T47D (cell line): ENCODE measurements around the gene THSD7A.

Source experiments
- DNase-seq, 2 experiments: peaks; one replicate each; pipeline versions ENCODE4 v3.0.0 to v3.0.0-alpha.2; 2011 to 2012; ENCODE audit warnings: low read depth in 1 of 2, low spot score in 1 of 2
- JUND ChIP-seq: IDR thresholded peaks from 2 replicates; pipeline ENCODE4 v1.6.1; 2012; ENCODE audit warnings: low read depth
- in situ Hi-C: cut with HindIII; loops from 2 replicates; pipeline ENCODE4 v1.10.0; 2016; ENCODE audit warnings: low sequenced_read_pairs, low pct_unique_long_range_greater_than_20kb

The THSD7A gene

DNA sequence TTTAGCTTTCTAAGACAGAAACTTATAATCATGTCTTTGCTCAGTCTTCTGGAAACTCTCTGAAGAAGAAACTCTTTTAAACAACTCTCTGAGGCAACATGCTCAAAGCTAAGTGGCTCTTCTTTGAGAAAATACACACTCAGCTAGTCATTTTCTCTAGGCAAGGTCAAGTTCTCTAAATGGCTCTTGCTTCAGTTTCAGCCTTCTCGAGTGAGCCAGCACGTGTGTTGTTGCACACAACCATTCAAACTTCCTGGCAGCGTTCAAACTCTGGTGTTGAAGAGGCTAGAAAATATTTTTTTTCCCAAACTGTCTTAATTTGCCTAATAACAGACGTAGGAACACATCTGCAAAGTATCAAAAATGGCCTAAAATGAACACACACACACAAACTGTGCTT lies 129.1 kb downstream of the THSD7A start:
- no peak for DNase-seq
- in situ Hi-C loops: no loop called here
- TF ChIP-seq JUND: no peak

DNA sequence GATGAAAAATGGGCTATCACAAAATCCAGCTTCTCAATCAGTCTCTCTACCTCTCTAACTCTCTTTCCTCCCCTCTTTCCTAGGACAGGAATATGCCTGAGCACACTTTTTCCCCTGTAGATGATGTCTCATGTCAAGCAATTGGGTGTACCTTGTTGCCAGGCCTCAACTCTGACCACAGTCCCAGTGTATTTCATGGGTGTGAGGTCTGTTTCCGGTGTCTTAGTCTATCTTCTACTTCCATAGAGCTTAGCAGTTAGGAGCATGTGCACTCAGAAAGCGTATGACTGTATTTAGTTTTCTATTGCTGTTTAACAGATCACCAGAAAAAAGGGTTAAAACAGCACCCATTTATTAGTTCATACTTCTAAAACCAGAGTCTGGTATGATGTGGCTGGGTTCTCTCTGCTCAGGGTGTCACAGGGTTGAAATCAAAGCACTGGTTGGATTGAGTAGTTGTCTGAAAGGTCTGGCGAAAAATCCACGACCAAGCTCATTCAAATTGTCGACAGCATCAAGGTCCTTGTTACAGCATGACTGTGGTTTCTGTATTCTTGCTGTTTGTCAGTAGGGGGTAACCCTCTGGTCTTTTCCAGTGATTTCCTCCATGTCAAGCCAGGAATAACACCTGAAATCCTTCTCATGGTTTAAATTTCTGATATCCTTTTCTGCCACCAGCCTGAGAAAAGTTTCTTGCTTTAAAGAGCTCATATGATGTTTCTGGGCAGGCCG lies 130.0 kb downstream of the THSD7A start:
- in situ Hi-C loops: no loop called here

DNA sequence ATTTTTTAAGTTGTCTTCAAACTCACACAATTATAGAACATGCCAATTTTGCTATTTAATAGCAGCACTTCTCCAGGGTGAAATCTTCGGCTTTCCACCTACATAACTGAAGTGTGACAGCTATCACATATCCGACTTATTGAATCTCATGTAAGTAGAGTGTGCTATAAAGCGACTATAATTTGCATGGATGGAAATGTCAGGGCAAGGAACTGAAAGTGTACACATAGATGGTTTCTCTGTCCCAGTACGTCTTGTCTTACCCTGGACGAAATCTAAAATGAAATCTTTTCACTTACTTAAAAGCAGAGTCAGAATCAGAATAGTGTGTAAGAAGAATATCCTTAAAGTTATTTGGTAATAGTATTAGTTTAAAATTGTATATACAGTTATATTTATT lies 132.3 kb downstream of the THSD7A start:
- DNase-seq: no peak
- in situ Hi-C loops: no loop called here
- TF ChIP-seq JUND: no peak

More for the DNA sequence above, 130.0 kb downstream of the THSD7A start:
- no peak for DNase-seq
- TF ChIP-seq JUND: no peak

DNA sequence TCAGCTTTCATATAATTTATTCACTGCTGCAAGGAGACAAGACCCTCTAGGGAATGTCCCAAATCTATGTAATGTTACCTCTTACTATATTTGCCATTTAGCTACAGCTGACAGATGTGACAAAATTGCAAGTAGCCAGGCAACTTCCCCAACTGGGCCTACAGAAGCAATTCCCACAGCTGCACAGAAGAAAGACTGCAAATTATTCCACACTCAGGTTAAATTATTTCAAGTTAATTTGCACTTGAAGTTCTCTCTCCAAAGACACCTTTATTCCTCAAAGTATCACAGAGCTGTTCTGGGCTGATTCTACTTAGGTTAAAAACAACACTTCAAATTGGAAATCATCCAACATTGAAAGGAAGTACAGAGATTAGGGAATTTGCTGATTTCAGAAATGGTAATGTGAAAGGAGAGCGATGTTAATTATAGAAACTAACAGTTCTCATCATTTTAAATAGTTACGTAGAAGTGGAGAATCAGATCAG lies 133.6 kb downstream of the THSD7A start:
- in situ Hi-C loops: no loop called here
- no peak for TF ChIP-seq JUND
- DNase-seq: no peak

DNA sequence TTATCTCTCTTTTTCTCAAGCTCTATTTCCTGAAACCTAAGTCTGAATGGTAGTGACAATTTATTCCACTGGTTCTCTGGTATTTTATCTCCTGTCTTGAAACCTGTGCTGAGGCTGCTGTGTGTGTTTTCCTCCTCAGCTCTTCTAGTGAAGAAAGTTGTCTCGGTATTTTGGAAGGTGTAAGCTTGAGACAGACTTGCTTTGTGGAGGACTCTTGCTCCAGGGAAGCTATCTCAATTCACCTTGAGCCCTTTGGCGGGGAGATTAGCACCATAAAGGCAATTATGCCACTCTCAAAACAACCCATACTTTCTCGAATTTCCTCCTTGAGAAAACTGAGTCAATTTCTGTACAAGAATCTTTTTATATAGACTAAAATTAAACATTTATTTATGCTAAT lies 141.6 kb downstream of the THSD7A start:
- in situ Hi-C loops: no loop called here
- TF ChIP-seq JUND: no peak
- no peak for DNase-seq

DNA sequence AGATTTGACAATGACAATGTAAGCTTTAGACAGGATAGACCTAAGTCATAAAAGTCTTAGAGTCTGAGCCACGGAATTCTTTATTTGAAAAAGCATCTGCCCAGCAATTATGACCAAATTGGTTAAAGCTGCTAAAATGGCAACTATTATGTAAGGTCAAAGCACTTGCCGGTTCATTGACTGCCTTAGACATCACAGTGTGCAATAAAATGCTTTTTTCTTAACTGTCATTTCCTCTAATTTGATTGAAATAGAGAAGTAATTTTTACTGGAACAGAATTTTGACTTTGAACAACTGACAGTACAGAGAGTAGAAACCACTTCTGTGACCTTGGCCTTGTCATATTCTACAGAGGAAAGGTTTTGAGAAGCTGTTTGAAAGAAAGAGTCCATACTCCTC lies 142.9 kb downstream of the THSD7A start:
- DNase-seq: no peak
- no peak for TF ChIP-seq JUND
- in situ Hi-C loops: no loop called here

DNA sequence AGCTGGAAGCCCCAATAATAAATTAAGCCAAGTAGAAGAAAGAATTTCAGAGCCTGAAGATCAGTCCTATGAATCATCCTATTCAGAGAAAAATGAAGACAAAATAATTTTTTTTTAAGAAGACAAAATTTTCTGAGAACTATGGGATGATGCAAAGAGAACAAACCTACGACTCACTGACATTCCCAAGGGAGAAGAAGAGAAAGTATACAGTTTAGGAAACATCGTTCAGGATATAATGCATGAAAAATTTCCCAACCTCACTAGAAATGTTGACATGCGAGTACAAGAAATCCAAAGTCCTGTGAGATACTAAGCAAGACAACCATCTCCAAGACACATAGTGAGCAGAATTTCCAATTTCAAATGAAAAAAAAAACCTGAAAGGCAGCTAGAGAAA lies 150.5 kb downstream of the THSD7A start:
- no peak for DNase-seq
- TF ChIP-seq JUND: no peak
- in situ Hi-C loops: no loop called here

DNA sequence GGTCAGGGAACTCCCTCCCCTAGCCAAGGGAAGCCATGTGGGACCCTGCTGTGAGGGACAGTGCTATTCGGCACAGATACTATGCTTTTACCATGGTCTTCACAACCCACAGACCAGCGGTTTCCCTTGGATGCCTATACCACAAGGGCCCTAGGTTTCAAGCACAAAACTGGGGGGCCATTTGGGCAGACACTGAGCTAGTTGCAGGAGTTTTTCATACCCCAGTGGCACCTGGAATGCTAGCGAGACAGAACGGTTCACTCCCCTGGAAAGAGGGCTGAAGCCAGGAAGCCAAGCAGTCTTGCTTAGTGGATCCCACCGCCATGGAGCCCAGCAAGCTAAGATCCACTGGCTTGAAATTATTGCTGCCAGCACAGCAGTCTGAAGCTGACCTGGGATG lies 156.8 kb downstream of the THSD7A start:
- TF ChIP-seq JUND: no peak
- in situ Hi-C loops: no loop called here
- DNase-seq: no peak

DNA sequence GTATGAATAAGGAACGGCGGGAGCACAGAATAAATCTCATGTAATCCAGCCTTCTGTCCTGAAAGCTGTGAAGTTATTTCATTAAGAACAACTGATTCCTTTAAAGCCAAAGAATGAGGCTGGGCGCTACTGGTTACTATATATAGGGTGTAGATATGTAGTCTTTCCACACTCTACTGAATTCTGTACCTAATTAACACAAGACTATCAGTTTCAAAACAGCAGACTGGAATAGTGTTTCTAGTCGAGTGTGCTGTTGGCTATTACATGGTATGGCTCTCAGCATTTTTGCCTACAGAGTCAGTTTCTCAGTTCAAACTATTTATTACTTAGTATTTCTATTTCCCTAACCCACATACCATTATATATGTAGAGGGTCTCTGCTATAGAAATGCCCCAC lies 163.3 kb downstream of the THSD7A start:
- no peak for TF ChIP-seq JUND
- in situ Hi-C loops: no loop called here
- DNase-seq: no peak

DNA sequence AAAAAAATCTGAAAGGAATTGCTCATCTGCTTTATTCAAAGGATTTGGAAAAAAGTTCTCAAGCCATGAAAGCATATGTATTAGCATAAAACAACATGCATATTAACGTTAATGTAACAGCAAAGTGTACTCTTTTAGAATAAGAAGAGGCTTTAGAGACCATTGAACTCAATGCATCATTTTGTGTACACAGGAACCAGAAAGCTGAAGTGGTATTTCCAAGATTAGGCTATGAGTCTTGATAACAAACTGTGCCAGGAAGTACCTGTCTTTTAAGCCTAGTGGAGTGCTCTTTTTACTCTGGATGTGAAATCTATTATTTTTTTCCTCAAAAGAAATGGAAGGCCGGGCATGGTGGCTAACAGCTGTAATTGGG lies 164.2 kb downstream of the THSD7A start:
- in situ Hi-C loops: no loop called here
- TF ChIP-seq JUND: no peak
- DNase-seq: no peak

DNA sequence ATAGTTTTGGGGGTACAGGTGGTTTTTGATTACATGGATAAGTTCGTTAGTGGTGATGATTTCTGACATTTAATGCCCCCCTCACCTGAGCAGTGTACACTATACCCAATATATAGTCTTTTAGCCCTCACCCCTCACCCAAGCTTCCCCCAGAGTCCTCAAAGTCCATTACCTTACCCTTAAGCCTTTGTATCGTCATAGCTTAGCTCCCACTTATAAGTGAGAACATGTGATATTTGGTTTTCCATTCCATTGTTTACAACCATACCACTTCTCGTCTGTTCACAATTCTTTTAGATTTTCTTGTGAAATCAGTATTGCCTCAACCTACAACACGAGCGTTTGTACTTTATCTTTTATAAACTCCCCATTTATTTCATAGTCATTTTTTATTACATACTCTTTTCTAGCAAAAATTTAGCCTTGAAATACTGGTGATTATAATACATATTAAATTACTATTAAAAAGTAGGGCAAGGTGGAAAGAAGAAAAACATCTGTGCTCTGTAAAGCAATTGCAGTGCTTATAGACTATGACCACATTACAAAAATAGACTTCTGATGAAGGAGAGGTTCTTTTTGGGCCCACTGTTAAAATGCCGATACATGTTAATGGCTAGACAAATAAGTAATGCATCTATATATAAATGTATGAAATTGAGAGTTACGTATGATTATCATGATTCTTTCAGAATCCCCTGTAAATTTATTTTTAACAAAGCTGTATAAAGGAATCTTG lies 164.8 kb downstream of the THSD7A start:
- no peak for DNase-seq
- TF ChIP-seq JUND: no peak
- in situ Hi-C loops: no loop called here

DNA sequence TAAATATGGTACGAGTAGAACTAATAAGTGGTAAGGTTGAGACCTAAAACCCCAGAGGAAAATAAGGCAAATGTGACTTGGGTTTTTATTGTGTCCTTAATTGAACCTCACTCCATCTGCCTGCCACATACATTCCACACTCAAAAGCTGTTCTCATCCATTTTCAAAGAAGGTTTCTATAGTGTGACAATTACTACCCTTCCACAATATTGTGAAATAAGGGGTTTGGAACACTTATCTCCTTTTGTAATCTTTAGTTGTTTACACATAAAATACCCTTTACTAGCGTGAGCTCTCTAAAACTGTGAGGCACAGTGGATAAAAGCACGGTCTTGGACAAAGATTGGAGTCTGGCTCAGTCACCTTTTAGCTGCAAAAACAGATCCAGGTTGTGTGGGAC lies 166.6 kb downstream of the THSD7A start:
- no peak for DNase-seq
- in situ Hi-C loops: no loop called here
- no peak for TF ChIP-seq JUND

DNA sequence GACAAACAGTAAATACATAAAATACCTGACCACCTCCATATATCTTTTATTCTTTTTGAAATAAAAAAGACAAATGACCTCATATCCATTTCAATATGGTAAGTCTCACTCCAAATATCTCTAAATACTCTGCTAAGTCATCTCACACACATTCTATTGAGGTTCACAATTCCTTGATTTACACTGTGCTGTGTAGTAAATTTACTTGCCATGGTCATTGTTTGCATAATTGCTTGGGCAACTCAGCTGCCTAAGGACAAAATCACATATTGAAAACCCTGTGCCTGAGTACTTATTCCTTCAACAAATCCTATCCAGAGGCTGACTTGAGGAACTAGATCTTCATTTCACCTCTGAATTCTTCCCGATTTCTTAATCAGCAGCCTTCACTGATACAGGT lies 176.4 kb downstream of the THSD7A start:
- in situ Hi-C loops: no loop called here
- no peak for TF ChIP-seq JUND
- peak in 1 of 2 experiments; percentile 22 for DNase-seq

DNA sequence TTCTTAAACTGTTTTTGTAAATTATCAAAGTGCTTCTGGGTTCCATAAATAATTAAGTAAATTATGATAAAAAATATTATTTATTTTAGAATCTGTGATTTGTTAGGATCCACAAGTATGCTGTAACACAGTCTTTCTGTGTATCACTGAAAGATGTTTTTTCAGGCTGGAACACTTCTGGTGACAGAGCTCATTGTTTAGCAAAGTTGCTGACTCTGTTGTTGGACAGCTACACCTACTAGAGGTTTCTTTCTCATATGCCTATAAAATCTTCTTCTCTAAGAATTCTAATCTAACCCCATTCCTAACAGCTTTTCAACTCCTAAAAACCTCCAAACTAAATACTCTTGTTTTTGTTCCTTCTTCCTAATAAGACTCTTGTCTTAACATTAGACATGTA lies 176.8 kb downstream of the THSD7A start:
- no peak for TF ChIP-seq JUND
- no peak for DNase-seq
- in situ Hi-C loops: no loop called here
